HG02870 (cell line): ENCODE data around the gene SUGT1.
A peak's percentile ranks its signal among the peaks of the same experiment; 100 is the strongest.

Source experiments
- ATAC-seq: cut with Tn5 transposase; IDR thresholded peaks from one replicate; pipeline ENCODE4 v1.9.1; 2021; ENCODE audit warnings: mild to moderate bottlenecking, moderate library complexity; ENCODE audit not compliant: unreplicated experiment

The SUGT1 gene

GRCh38 chr13:52736891-52737290 lies 84.3 kb downstream of the SUGT1 start:
- no peak for ATAC-seq

DNA sequence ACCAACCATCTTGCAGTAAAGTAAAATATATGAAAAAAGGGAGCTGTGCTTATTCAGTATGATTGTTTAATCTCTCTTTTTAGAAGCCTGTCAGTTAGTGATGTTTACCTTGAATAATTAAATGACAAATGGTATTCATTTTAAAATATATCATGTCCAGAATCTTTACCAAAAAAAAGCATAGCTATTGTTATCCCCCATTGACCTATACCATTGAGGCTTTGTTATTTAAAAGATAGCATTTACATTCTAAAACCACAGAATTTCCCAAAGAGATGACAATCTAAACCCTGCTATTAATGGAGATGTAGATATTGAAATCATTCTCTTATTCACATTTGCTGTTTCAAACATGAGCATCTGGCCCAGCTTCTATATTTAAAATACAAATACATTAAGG lies 84.8 kb downstream of the SUGT1 start:
- ATAC-seq = no peak

GRCh38 chr13:52737965-52738364 lies 85.3 kb downstream of the SUGT1 start:
- ATAC-seq = no peak

DNA sequence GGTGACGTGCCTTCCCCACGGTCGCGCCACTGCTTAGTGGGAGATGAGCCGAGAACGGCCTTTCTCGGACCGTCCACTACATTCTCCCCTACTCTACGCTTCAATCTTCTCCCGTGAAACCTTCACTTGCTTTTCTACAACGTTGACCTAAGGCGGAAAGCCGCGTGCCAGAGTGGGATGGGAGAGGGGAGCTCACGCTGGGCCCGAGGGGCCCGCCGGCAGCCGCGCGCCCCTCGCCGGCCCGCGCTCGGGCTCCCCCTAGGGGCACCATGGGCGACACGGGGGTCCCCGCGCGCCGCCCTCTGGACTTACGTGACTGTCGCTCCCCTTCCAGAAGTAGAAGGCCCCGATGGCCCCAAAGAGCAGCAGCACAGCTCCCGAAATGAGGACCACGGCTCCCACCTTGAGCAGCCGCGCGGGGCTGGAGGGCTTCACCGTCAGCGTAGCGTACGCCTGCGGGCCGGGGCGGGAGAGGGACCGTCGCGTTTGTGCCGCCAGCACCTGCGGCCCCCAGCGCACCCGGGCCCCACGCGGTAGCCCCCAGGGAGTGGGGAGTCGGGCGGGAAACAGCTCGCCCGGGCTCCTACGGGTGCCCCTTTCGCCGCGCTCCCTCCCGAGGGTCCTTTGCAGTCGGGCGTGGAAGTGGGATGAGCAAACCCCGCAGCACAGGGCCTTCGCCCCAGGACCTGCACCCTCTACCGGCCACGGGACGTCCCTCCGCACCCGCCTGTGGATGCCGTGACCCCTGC lies 86.3 kb downstream of the SUGT1 start:
- peak; percentile 58 for ATAC-seq

GRCh38 chr13:52739468-52740071 lies 86.9 kb downstream of the SUGT1 start, which contains the start of gene CNMD:
Gene CNMD, minus strand, starts transcription at chr13:52739820. Its CDS starts 119 bp downstream, at chr13:52739701.
- ATAC-seq = peak; percentile 18

GRCh38 chr13:52743569-52743968 lies 90.9 kb downstream of the SUGT1 start:
- no peak for ATAC-seq

- ATAC-seq = no peak
These were observed 91.4 kb downstream of the SUGT1 start for GRCh38 chr13:52743988-52744387.

DNA sequence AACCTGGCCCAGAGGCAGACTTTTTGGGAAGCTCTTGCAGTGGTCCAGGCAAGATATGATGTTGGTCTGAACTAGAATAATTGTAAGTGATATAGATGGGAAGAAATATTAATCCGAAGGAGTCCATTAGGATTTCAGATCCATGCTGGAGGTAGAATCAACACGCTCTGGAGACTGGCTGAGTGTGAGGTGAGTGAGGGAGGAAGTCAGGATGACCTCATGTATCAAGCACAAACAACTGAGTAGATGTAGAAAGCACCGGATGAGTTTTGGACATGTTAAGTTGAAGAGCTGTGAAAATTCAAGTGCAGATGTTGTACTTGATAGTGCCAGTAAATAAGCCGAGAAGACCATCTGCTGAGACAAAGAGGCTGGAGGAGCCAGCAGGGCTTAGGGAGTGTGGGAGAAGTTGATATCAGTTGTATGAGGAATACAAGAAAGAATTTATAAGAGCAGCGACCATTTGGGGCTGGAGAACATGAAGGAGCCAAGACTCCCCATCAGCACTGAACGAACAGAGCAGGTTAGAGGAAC lies 92.3 kb downstream of the SUGT1 start:
- ATAC-seq = no peak

- no peak for ATAC-seq
These were observed 93.5 kb downstream of the SUGT1 start for GRCh38 chr13:52746141-52746540.

DNA sequence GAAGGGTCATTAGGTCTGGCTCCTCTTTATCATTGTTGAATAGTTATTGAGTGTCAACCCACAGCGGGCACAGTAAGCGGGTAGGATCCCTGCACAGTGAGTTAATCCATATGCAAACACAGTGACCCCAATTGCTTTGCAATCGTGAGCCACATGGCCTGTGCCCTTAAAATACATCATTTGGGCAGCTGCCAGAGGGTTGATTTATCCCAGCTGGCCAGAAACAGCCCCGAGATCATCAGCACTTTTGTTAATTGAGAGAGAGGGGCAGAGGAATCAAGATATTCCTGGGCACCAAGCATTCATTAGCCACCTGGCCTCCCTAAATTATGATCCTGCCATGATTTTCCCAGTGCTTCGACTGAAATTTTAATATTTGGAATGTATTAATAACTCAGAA lies 96.8 kb downstream of the SUGT1 start:
- ATAC-seq = no peak
